ENCODE results near the gene IFNL2.

Gene IFNL2

DNA sequence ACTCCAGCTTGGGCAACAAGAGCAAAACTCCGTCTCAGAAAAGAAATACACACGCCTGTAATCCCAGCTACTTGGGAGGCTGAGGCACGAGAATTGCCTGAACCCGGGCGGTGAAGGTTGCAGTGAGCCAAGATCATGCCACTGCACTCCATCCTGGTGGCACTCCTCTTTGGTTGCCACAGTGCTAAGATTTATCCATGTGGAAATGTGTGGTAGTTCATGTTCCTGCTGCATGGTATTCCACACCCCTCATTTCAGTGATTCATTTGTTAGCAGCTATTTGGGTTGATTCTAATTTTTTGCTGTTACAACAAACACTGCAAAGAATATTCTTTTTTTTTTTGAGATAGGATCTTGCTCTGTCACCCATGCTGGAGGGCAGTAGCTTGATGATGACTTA, 35.5 kb upstream of the IFNL2 start:
- H3K4me2 ChIP-seq (ENCODE audit: low read length) = no peak overlapping the region

DNA sequence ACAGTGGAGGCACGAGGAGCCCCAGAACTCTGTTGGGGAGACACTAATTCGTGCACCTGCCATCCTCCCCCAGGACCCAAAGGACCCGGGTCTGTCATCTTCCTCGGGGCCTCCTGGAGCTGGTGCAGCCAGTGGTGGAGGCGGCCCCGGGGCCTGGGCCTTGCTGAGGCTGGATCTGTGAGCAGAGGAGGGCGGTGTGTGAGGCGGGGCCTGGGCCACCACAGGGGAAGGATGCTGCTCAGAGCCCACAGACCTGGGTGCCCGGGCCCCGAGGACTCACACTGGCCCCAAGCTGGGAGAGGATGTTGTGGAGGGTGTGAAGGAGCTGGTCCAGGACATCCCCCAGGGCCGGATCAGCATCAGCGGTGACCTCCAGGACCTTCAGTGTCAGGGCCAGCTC, 31.7 kb upstream of the IFNL2 start:
- Histone ChIP-seq H3K4me3 (ENCODE audit: low read length) (no peak overlapping the region), H3K9me3 (ENCODE audit: insufficient read depth, low read length) (no peaks in the 10 kb centered on the region), H3K4me2 (ENCODE audit: low read length) (no peak overlapping the region), H3K36me3 (replicated peaks; ENCODE audit: low read depth, low read length) (no peaks in the 10 kb centered on the region), H3K4me1 (ENCODE audit: low read length) (peaks cover 12% of the 10 kb centered on the region), H3K27me3 (ENCODE audit: low read depth, low read length) (0 out of 2 replicates have a peak, but pooled peaks cover 7% of the 10 kb centered on the region), H3K9ac (ENCODE audit: low read length) (no peak overlapping the region), H3K27ac (ENCODE audit: low read length) (no peak overlapping the region), H2AFZ (ENCODE audit: low read depth, low read length) (no peak overlapping the region), H4K20me1 (ENCODE audit: insufficient read depth, low read length) (no peaks in the 10 kb centered on the region), H3K79me2 (ENCODE audit: low read length) (no peaks in the 10 kb centered on the region)
- no peak for TF ChIP-seq EZH2phosphoT487 (IDR thresholded peaks at IDR 0.05; ENCODE audit: low read depth)
- TF ChIP-seq, protein P1, sequence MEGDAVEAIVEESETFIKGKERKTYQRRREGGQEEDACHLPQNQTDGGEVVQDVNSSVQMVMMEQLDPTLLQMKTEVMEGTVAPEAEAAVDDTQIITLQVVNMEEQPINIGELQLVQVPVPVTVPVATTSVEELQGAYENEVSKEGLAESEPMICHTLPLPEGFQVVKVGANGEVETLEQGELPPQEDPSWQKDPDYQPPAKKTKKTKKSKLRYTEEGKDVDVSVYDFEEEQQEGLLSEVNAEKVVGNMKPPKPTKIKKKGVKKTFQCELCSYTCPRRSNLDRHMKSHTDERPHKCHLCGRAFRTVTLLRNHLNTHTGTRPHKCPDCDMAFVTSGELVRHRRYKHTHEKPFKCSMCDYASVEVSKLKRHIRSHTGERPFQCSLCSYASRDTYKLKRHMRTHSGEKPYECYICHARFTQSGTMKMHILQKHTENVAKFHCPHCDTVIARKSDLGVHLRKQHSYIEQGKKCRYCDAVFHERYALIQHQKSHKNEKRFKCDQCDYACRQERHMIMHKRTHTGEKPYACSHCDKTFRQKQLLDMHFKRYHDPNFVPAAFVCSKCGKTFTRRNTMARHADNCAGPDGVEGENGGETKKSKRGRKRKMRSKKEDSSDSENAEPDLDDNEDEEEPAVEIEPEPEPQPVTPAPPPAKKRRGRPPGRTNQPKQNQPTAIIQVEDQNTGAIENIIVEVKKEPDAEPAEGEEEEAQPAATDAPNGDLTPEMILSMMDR (IDR thresholded peaks at IDR 0.05; ENCODE audit: low read depth, low read length) = no peak

More for the DNA sequence above, 35.5 kb upstream of the IFNL2 start:
- Histone ChIP-seq H3K4me1 (ENCODE audit: low read length) (peaks cover 5% of the 10 kb centered on the region), H3K27me3 (ENCODE audit: low read depth, low read length) (peaks cover 7% of the 10 kb centered on the region; the same call in 1 of the 2 replicates), H3K9me3 (ENCODE audit: insufficient read depth, low read length) (no peaks in the 10 kb centered on the region), H3K27ac (ENCODE audit: low read length) (no peak overlapping the region), H3K79me2 (ENCODE audit: low read length) (no peaks in the 10 kb centered on the region), H3K4me3 (ENCODE audit: low read length) (no peak overlapping the region), H2AFZ (ENCODE audit: low read depth, low read length) (no peak overlapping the region), H3K36me3 (replicated peaks; ENCODE audit: low read depth, low read length) (no peaks in the 10 kb centered on the region), H4K20me1 (ENCODE audit: insufficient read depth, low read length) (no peaks in the 10 kb centered on the region), H3K9ac (ENCODE audit: low read length) (no peak overlapping the region)
- no peak for TF ChIP-seq EZH2phosphoT487 (IDR thresholded peaks at IDR 0.05; ENCODE audit: low read depth)
- TF ChIP-seq, protein P1 (IDR thresholded peaks at IDR 0.05; ENCODE audit: low read depth, low read length) = no peak

DNA sequence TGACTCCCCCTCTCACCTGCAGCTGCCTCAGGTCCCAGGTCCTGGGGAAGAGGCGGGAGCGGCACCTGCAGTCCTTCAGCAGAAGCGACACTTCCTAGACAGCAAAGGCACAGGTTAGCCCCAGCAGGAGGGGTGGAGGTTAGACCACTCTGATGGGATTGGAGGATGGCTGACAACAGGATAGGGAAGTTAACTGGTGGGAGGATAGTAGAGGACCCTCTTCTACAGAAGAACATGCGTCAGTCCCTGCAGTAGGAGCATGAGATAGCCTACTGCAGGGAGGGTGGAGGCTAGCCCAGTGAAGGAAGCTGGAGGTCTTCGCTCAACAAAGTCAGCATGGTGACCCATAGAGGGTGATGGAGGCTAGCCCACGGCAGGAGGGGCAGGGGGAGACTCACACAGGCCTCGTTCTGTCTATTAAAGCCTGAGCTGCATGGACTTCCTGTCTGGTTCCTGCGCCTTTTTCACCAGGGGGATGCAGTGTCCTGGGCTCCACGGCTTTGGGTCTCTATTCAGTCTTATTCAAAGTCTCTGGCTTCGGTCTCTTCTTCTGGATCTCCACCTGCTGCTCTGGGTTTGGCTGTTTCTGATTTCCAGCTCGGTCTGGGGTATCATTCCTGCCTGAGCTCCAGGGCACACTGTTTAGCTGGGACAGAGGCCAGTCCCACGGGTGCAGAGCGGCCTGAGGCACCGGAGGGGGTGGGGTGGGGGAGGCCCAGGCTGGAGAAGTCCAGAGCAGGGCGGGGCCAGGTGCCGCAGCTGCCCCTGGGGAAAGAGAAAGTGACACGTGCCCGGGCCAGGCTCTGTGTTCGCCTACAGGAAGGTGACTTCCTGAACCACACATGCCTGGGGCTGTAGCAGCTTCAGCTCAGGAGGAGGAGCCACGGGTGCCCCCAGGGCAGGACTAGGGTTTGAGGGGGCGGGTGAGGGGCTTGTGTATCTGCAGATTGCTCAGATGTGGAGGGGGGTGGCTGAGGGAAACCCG, 30.7 kb upstream of the IFNL2 start:
- Histone ChIP-seq H3K9me3 (ENCODE audit: insufficient read depth, low read length) (no peaks in the 10 kb centered on the region), H3K36me3 (replicated peaks; ENCODE audit: low read depth, low read length) (no peaks in the 10 kb centered on the region), H4K20me1 (ENCODE audit: insufficient read depth, low read length) (no peaks in the 10 kb centered on the region), H3K4me2 (ENCODE audit: low read length) (peak overlapping the region; percentile 65), H3K4me1 (ENCODE audit: low read length) (peaks cover 12% of the 10 kb centered on the region), H3K27ac (ENCODE audit: low read length) (no peak overlapping the region), H3K27me3 (ENCODE audit: low read depth, low read length) (0 out of 2 replicates have a peak, but pooled peaks cover 7% of the 10 kb centered on the region), H3K4me3 (ENCODE audit: low read length) (peak overlapping the region; percentile 61), H2AFZ (ENCODE audit: low read depth, low read length) (peak overlapping the region; percentile 77), H3K9ac (ENCODE audit: low read length) (peak overlapping the region; percentile 50), H3K79me2 (ENCODE audit: low read length) (no peaks in the 10 kb centered on the region)
- no peak for TF ChIP-seq EZH2phosphoT487 (IDR thresholded peaks at IDR 0.05; ENCODE audit: low read depth)
- TF ChIP-seq, protein P1 (IDR thresholded peaks at IDR 0.05; ENCODE audit: low read depth, low read length) = no peak

DNA sequence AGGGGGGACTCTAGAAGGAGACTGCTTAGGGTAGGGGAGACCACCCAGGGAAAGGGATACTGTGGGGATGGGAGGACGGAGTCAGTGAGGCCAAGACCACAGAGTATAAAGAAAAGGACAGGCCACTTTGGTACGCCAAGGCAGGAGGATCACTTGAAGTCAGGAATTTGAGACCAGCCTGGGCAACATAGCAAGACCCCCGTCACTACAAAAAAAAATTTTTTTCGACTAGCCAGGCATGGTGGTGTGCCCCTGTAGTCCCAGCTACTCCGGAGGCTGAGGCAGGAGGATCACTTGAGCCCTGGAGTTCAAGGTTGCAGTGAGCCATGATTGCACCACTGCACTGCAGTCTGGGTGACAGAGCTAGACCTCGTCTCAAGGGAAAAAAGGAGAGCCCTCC, 30.0 kb upstream of the IFNL2 start:
- Histone ChIP-seq H3K4me3 (ENCODE audit: low read length) (peak overlapping the region; percentile 61), H3K9me3 (ENCODE audit: insufficient read depth, low read length) (no peaks in the 10 kb centered on the region), H3K36me3 (replicated peaks; ENCODE audit: low read depth, low read length) (no peaks in the 10 kb centered on the region), H3K4me2 (ENCODE audit: low read length) (peak overlapping the region; percentile 65), H3K27ac (ENCODE audit: low read length) (no peak overlapping the region), H2AFZ (ENCODE audit: low read depth, low read length) (peak overlapping the region; percentile 77), H3K4me1 (ENCODE audit: low read length) (peaks cover 12% of the 10 kb centered on the region), H4K20me1 (ENCODE audit: insufficient read depth, low read length) (no peaks in the 10 kb centered on the region), H3K9ac (ENCODE audit: low read length) (peak overlapping the region; percentile 50), H3K27me3 (ENCODE audit: low read depth, low read length) (0 out of 2 replicates have a peak, but pooled peaks cover 7% of the 10 kb centered on the region), H3K79me2 (ENCODE audit: low read length) (no peaks in the 10 kb centered on the region)
- no peak for TF ChIP-seq EZH2phosphoT487 (IDR thresholded peaks at IDR 0.05; ENCODE audit: low read depth)
- TF ChIP-seq, protein P1 (IDR thresholded peaks at IDR 0.05; ENCODE audit: low read depth, low read length) = no peak

Data from OCI-LY3 (cell line).